Keratinocyte (primary cell): ENCODE results near the gene RACGAP1. TPM values are rescaled to one million over a fixed set of nuclear protein-coding genes. Genes with fewer than 3 reads are reported as not detected.

Experiments
- DNase-seq: peaks from one replicate; pipeline ENCODE4 v3.0.0-alpha.2; 2011; ENCODE audit warnings: low read depth, missing footprints, low spot score
- FAIRE-seq: peaks from 2 replicates; lab custom pipeline; 2011; peaks lifted over from hg19 to GRCh38; lab: Jason Lieb, UNC
- H2AFZ ChIP-seq: 2 replicates; pipeline ENCODE4 v1.6.0; 2012; ENCODE audit warnings: low read length, control low read depth, inconsistent platforms; ENCODE audit not compliant: control insufficient read depth
- H3K27ac ChIP-seq: 2 replicates; pipeline ENCODE4 v1.5.1; 2011; ENCODE audit warnings: low read length; ENCODE audit not compliant: control insufficient read depth, insufficient read depth
- H3K27me3 ChIP-seq: 3 replicates; pipeline ENCODE4 v1.6.0; 2011; ENCODE audit warnings: low read length; ENCODE audit not compliant: control insufficient read depth, insufficient read depth; ENCODE audit errors: extremely low read depth
- H3K36me3 ChIP-seq, 2 experiments: 2 replicates in 1 of 2; 3 replicates in 1 of 2; pipeline ENCODE4 v1.5.1; 2011; ENCODE audit warnings: low read length in 2 of 2, mild to moderate bottlenecking in 1 of 2; ENCODE audit not compliant: control insufficient read depth in 2 of 2, insufficient read depth in 2 of 2; ENCODE audit errors: extremely low read depth in 1 of 2
- H3K4me1 ChIP-seq: 3 replicates; pipeline ENCODE4 v1.5.1; 2011; ENCODE audit warnings: low read length; ENCODE audit not compliant: control insufficient read depth, insufficient read depth; ENCODE audit errors: extremely low read depth
- H3K4me2 ChIP-seq: 3 replicates; pipeline ENCODE4 v1.6.0; 2011; ENCODE audit warnings: low read depth, low read length; ENCODE audit not compliant: control insufficient read depth, insufficient read depth; ENCODE audit errors: extremely low read depth
- H3K4me3 ChIP-seq, 3 experiments: fragments of 200-600 bp in 1 of 3; sonication (generic) in 1 of 3; 2 replicates in 2 of 3; 3 replicates in 1 of 3; pipeline ENCODE4 v1.5.1; 2011 to 2016; ENCODE audit warnings: low read length in 3 of 3, mild to moderate bottlenecking in 3 of 3, control low read depth in 2 of 3, inconsistent platforms in 1 of 3, low read depth in 1 of 3, mixed read lengths in 1 of 3, mixed run types in 1 of 3, moderate library complexity in 1 of 3; ENCODE audit not compliant: control insufficient read depth in 2 of 3, insufficient read depth in 2 of 3; ENCODE audit errors: extremely low read depth in 1 of 3
- H3K79me2 ChIP-seq: 2 replicates; pipeline ENCODE4 v1.6.0; 2012; ENCODE audit warnings: low read length; ENCODE audit not compliant: control insufficient read depth, insufficient read depth
- H3K9ac ChIP-seq: 3 replicates; pipeline ENCODE4 v1.6.0; 2011; ENCODE audit warnings: low read length; ENCODE audit not compliant: control insufficient read depth, insufficient read depth; ENCODE audit errors: extremely low read depth
- H3K9me1 ChIP-seq: 3 replicates; pipeline ENCODE4 v1.6.0; 2011; ENCODE audit warnings: low read length; ENCODE audit not compliant: control insufficient read depth, insufficient read depth; ENCODE audit errors: extremely low read depth
- H3K9me3 ChIP-seq: 2 replicates; pipeline ENCODE4 v1.5.1; 2012; ENCODE audit warnings: low read depth, low read length; ENCODE audit not compliant: control insufficient read depth
- H4K20me1 ChIP-seq: 3 replicates; pipeline ENCODE4 v1.6.0; 2011; ENCODE audit warnings: low read length; ENCODE audit not compliant: control insufficient read depth, insufficient read depth; ENCODE audit errors: extremely low read depth
- EZH2 ChIP-seq: IDR thresholded peaks from one replicate; pipeline ENCODE4 v1.6.1; 2012; ENCODE audit warnings: inconsistent platforms, mild to moderate bottlenecking, low read length, moderate library complexity
- dilution Hi-C: fragments of 300-500 bp; cut with MboI; formaldehyde crosslinking; loops from one replicate; pipeline ENCODE4 v1.7.0; 2020; ENCODE audit warnings: low sequenced_read_pairs; ENCODE audit not compliant: extremely low pct_ligation_motif_present
- polyA plus RNA-seq, 5 experiments: library from polyadenylated mRNA; depleted of rRNA in 3 of 5; stranded (reverse) in 3 of 5; stranded (forward) in 1 of 5; unstranded in 1 of 5; fragments of >200 nt; gene quantifications; 1 replicate in 1 of 5; 2 replicates in 3 of 5; 3 replicates in 1 of 5; pipeline versions ENCODE4 v1.2.1 to v1.2.3, GENCODE V29; 2011 to 2012; ENCODE audit warnings: missing spikeins in 2 of 5, low read depth in 1 of 5, low replicate concordance in 1 of 5
- TF ChIP-seq, protein P1 (sequence below), 3 experiments: IDR thresholded peaks in 1 of 3; conservative IDR thresholded peaks in 1 of 3; optimal IDR thresholded peaks in 1 of 3; 2 replicates in 2 of 3; 3 replicates in 1 of 3; pipeline versions ENCODE3 to v1.5.1; 2011; ENCODE audit warnings: low read length in 3 of 3, mild to moderate bottlenecking in 3 of 3, moderate library complexity in 2 of 3, control low read depth in 1 of 3, inconsistent platforms in 1 of 3; ENCODE audit not compliant: insufficient read depth in 2 of 3; ENCODE audit errors: extremely low read depth in 1 of 3

The RACGAP1 gene
- polyA plus RNA-seq, 1 donor (not counting 4 experiments of a cell fraction or from before 2014, with no cell fraction given): 57.1 TPM

DNA sequence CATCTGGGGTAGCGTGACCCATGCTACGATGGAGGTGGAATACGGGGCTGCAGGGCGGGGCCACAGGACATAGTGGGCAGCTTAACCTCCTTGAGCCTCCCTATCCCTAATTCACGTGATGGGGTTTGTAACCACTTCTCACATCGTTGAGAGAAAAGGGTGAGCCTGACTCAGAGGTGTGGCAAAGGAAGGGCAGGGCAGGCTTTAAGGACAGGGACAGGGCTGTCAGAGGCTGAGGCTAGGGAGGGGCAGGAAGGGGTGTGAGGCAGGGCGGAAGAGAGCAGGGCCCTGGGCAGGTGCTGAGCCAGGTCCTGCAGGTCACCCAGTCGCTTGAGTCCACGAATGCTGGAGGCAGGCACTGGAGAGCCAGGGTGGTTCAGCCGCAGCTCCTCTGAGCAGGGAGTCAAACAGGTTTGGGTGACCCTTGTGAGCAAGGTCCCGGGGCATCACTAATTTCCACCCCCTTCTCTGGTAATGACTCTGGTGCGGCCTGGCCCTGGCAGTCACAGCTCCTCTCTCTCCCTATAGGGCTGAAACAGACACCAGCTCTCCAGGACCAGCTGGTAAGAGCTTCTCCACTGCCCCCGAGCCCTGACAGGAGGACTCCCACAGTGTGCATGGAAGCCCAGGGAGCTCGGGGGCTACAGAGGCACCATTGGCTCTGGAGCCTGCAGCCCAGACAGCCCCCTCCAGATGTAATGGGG is 82.2 kb downstream of the RACGAP1 start:
- Histone ChIP-seq H2AFZ (peak overlapping the region; percentile 57), H3K36me3 (no peaks in the 10 kb centered on the region), H3K9me3 (no peaks in the 10 kb centered on the region), H3K27ac (no peak overlapping the region), H4K20me1 (no peaks in the 10 kb centered on the region), H3K9ac (no peak overlapping the region), H3K4me2 (peak overlapping the region; percentile 36), H3K4me1 (peaks cover 20% of the 10 kb centered on the region), H3K4me3 (no peak overlapping the region), H3K9me1 (no peaks in the 10 kb centered on the region), H3K27me3 (no peaks in the 10 kb centered on the region), H3K79me2 (no peaks in the 10 kb centered on the region)
- no peak for TF ChIP-seq EZH2
- TF ChIP-seq, protein P1, sequence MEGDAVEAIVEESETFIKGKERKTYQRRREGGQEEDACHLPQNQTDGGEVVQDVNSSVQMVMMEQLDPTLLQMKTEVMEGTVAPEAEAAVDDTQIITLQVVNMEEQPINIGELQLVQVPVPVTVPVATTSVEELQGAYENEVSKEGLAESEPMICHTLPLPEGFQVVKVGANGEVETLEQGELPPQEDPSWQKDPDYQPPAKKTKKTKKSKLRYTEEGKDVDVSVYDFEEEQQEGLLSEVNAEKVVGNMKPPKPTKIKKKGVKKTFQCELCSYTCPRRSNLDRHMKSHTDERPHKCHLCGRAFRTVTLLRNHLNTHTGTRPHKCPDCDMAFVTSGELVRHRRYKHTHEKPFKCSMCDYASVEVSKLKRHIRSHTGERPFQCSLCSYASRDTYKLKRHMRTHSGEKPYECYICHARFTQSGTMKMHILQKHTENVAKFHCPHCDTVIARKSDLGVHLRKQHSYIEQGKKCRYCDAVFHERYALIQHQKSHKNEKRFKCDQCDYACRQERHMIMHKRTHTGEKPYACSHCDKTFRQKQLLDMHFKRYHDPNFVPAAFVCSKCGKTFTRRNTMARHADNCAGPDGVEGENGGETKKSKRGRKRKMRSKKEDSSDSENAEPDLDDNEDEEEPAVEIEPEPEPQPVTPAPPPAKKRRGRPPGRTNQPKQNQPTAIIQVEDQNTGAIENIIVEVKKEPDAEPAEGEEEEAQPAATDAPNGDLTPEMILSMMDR (optimal IDR thresholded peaks at IDR 0.05 in 1 of 3, IDR thresholded peaks at IDR 0.05 in 1 of 3, conservative IDR thresholded peaks at IDR 0.05 in 1 of 3; ENCODE audit: extremely low read depth in 1 of 3, insufficient read depth in 2 of 3, low read length in 3 of 3): no peak
- FAIRE-seq: peak; percentile 80
- dilution Hi-C loops: no loop called here
- DNase-seq: no peak

DNA sequence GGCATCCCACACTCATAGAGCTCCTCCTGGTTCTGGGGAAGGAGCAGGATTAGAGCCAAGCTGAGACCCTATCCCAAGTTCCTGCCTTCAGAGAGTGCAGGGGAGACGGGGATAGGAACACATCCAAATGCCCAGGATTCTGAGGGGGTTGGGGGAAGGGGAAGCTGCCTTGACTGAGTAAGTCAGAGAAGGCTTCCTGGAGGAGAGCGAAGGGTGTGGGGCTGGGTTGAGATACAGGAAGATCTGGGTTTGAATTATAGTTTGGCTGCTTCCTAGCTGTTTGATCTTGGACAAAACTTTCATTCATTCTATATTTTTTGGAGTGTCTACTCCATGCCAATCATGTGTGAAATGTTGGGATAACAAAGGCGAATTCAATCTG is 82.8 kb downstream of the RACGAP1 start:
- no peaks in the 10 kb centered on the region for H3K36me3 ChIP-seq
- no peaks in the 10 kb centered on the region for H3K27me3 ChIP-seq
- H3K9me1 ChIP-seq: no peaks in the 10 kb centered on the region
- DNase-seq: no peak
- H3K4me1 ChIP-seq: peaks cover 26% of the 10 kb centered on the region
- dilution Hi-C loops: no loop called here
- no peaks in the 10 kb centered on the region for H3K9me3 ChIP-seq
- H3K4me2 ChIP-seq: no peak overlapping the region
- H3K4me3 ChIP-seq: no peak overlapping the region
- H3K79me2 ChIP-seq: no peaks in the 10 kb centered on the region
- H3K9ac ChIP-seq: no peak overlapping the region
- H4K20me1 ChIP-seq: no peaks in the 10 kb centered on the region
- no peak overlapping the region for H2AFZ ChIP-seq
- H3K27ac ChIP-seq: no peak overlapping the region
- no peak for FAIRE-seq
- no peak for TF ChIP-seq EZH2
- TF ChIP-seq, protein P1 (optimal IDR thresholded peaks at IDR 0.05 in 1 of 3, IDR thresholded peaks at IDR 0.05 in 1 of 3, conservative IDR thresholded peaks at IDR 0.05 in 1 of 3; ENCODE audit: extremely low read depth in 1 of 3, insufficient read depth in 2 of 3, low read length in 3 of 3): no peak
